Prostate gland (tissue), 2 donors: ENCODE measurements around the gene TEAD3. TPM values are rescaled to one million over a fixed set of nuclear protein-coding genes. Genes with fewer than 3 reads are reported as not detected.
"Not testable (repeated sequence)": the region's sequence is repeated elsewhere in the genome, so short reads cannot be mapped to it uniquely, and the experiment has no call there.

Experiments
- DNase-seq: peaks from one replicate; pipeline ENCODE4 v3.0.0-alpha.2; 2019; ENCODE audit warnings: low spot score
- H3K27ac ChIP-seq, 2 donors: fragments of 200-600 bp; sonication (generic); 2 replicates each; pipeline ENCODE4 v1.5.1; 2017 to 2019
- H3K27me3 ChIP-seq: fragments of 200-600 bp; sonication (generic); replicated peaks from 2 replicates; pipeline ENCODE4 v1.5.1; 2019; ENCODE audit not compliant: insufficient read depth
- H3K36me3 ChIP-seq, 2 donors: fragments of 200-600 bp; sonication (generic); 1 replicate in 1 of 2; 2 replicates in 1 of 2; pipeline versions ENCODE4 v1.5.1 to v1.8.1; 2017 to 2019
- H3K4me1 ChIP-seq: fragments of 200-600 bp; sonication (generic); replicated peaks from 2 replicates; pipeline ENCODE4 v1.5.1; 2019
- H3K4me3 ChIP-seq, 2 donors: fragments of 200-600 bp; sonication (generic); 2 replicates each; pipeline ENCODE4 v1.5.1; 2017 to 2019
- H3K9me3 ChIP-seq: fragments of 200-600 bp; sonication (generic); 2 replicates; pipeline ENCODE4 v1.5.1; 2017
- POLR2A ChIP-seq: fragments of 450-650 bp; IDR thresholded peaks from one replicate; pipeline ENCODE4 v1.6.1; 2016; ENCODE audit warnings: antibody characterized with exemption, mild to moderate bottlenecking
- POLR2AphosphoS5 ChIP-seq: sonication (generic); formaldehyde crosslinking; IDR thresholded peaks from one replicate; pipeline ENCODE4 v1.6.1; 2017; ENCODE audit warnings: antibody characterized with exemption
- WGBS: methylation state at CpG from one replicate; pipeline ENCODE4 v1.1.5; 2018; 5-methylcytosine and 5-hydroxymethylcytosine counted together
- intact Hi-C: fragments of 100-400 bp; cut with DNase I; formaldehyde crosslinking; loops from one replicate; pipeline ENCODE4 v1.14.2; 2022
- total RNA-seq, 2 donors: library from RNA; depleted of rRNA; stranded (reverse); fragments of >200 nt; gene quantifications; one replicate each; pipeline ENCODE4 v1.1.0, GENCODE V29; 2016
- TF ChIP-seq, protein P1 (sequence below), 4 experiments: fragments of 200-600 bp in 2 of 4; fragments of 450-650 bp in 2 of 4; sonication (generic) in 2 of 4; IDR thresholded peaks; 1 replicate in 3 of 4; 2 replicates in 1 of 4; pipeline ENCODE4 v1.5.1; 2016 to 2019; ENCODE audit warnings: antibody characterized with exemption in 4 of 4, mild to moderate bottlenecking in 2 of 4, moderate library complexity in 2 of 4

The TEAD3 gene
- total RNA-seq, 2 donors from 2014 or later: 34.1 to 41.1 TPM

DNA sequence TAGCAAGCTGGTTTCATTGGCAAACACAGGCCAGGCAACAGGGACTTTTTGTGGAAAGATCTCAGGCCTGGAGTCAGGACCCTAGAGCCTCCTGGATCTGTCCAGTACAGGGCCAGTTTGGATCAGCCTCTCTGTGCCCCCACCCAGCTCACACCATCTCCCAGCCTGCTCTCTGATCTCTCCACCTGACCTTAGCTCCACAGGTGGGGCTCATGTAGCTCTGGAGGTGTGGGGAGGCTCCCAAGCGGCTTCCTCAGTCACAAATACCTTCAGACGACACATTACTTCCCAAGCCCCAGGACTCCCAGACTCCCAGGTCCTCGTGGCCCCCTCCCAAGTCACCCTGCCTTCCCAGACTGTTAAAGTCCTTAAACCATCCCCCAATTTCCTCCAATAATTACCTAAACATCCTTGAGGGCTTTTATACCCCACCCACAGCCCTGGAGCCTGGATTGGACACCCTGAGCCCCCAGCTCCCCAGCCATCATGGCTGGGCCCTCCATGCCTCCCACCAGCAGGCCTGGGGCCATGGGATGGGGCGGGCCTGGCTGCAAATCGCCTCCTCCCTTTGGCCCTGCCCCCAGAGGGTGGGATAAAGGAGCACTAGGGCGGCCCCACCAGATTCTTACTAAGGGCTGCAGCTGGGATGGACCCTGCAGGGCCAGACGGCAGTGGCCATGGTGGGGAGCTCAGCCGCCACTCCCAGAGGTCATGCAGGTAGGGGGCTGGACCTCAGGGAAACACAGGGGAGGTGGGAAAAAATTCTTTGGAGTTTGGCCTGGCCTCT lies 60.6 kb downstream of the TEAD3 start:
- 89% methylated on average over 8 of the region's 8 CpGs for WGBS
- Histone ChIP-seq H3K4me1 (no peaks in the 10 kb centered on the region), H3K9me3 (no peaks in the 10 kb centered on the region), H3K36me3 (no peaks in the 10 kb centered on the region), H3K4me3 (no peak overlapping the region), H3K27ac (no peak overlapping the region), H3K27me3 (no peaks in the 10 kb centered on the region)
- intact Hi-C loops: no loop called here
- TF ChIP-seq POLR2AphosphoS5 (no peak), POLR2A (no peak)
- TF ChIP-seq, protein P1, sequence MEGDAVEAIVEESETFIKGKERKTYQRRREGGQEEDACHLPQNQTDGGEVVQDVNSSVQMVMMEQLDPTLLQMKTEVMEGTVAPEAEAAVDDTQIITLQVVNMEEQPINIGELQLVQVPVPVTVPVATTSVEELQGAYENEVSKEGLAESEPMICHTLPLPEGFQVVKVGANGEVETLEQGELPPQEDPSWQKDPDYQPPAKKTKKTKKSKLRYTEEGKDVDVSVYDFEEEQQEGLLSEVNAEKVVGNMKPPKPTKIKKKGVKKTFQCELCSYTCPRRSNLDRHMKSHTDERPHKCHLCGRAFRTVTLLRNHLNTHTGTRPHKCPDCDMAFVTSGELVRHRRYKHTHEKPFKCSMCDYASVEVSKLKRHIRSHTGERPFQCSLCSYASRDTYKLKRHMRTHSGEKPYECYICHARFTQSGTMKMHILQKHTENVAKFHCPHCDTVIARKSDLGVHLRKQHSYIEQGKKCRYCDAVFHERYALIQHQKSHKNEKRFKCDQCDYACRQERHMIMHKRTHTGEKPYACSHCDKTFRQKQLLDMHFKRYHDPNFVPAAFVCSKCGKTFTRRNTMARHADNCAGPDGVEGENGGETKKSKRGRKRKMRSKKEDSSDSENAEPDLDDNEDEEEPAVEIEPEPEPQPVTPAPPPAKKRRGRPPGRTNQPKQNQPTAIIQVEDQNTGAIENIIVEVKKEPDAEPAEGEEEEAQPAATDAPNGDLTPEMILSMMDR (IDR thresholded peaks at IDR 0.05): no peak
- no peak for DNase-seq

DNA sequence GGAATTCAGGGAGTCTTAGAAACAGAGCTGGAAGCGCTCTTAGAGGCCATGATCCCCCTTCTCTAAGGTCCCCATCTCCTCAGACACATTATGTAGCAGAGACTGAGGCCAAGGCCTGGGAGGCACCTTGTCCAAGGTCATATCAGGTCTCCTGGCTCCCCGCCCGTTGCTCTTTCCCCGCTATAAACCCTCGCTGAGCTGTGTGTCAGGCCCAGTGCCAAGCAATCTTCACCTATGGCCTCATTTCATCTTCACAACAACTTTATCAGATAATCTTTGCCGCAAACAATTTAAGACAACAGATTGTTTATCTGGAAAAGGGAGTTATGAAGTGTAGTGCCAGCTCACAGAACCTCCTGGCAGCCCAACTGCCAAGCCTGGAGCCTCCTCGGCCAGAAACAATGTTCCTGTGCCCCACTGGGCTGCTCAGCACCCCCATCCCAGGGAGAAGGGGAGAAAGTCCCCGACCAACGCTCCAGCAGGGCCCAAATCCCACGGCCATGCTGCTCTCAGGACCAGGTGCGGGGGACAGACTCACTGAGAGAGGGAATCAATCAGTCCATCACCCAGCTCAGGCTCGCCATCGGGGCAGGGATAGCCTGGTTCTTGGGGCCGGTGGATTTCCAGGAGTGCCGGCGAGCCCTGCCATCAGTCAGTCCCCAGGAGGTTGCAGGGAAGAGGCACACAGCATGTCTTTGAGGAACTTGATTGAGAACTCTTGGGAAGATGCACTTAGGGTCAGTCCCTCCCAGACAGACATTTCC lies 61.6 kb downstream of the TEAD3 start:
- Histone ChIP-seq H3K27me3 (no peaks in the 10 kb centered on the region), H3K36me3 (no peaks in the 10 kb centered on the region), H3K27ac (no peak overlapping the region), H3K4me1 (no peaks in the 10 kb centered on the region), H3K9me3 (no peaks in the 10 kb centered on the region), H3K4me3 (no peak overlapping the region)
- 75% methylated on average over 16 of the region's 16 CpGs for WGBS
- no peak for TF ChIP-seq POLR2A
- TF ChIP-seq, protein P1 (IDR thresholded peaks at IDR 0.05): no peak
- no peak for TF ChIP-seq POLR2AphosphoS5
- DNase-seq: no peak
- intact Hi-C loops: no loop called here

DNA sequence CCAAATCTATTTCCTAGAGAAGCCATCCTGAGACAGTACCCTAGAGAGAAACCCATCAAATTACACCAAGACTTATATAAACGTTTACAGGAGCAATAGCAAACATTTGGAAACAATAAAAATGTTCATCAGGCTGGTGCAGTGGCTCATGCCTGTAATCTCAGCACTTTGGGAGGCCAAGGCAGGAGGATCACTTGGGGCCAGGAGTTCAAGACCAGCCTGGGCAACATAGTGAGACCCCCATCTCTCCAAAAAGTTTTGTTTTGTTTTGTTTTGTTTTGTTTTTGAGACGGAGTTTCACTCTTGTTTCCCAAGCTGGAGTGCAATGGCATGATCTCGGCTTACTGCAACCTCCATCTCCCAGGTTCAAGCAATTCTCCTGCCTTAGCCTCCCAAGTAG lies 64.2 kb downstream of the TEAD3 start:
- H3K4me3 ChIP-seq, H3K27ac ChIP-seq, DNase-seq, H3K36me3 ChIP-seq, H3K4me1 ChIP-seq, H3K27me3 ChIP-seq, intact Hi-C loops, H3K9me3 ChIP-seq: not testable (repeated sequence)
- 65% methylated on average over 3 of the region's 3 CpGs for WGBS

DNA sequence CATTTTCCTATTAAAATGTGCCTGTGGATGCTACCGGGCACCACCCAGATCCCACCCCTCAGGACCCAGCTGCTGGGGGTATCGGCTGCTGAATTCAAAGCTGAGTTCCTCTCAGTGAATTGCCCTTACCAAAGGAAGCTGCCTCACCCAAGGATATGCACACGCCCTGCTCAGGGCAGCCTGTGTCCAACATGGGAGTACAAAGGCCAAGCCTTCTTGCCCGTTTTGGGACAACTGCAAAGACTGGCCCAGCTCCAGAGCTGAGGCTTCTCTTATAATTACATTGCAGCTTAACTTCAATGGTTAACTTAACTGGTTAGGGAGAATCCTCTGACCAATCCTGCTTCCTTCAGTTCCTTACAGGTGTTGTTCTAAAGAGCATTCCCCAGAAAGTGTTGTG lies 64.6 kb downstream of the TEAD3 start:
- intact Hi-C loops: no loop called here
- Histone ChIP-seq H3K9me3 (no peaks in the 10 kb centered on the region), H3K27ac (no peak overlapping the region), H3K27me3 (no peaks in the 10 kb centered on the region), H3K4me3 (no peak overlapping the region), H3K4me1 (no peaks in the 10 kb centered on the region), H3K36me3 (no peaks in the 10 kb centered on the region)
- WGBS: 60% methylated on average over 4 of the region's 4 CpGs
- no peak for DNase-seq
- TF ChIP-seq, protein P1 (IDR thresholded peaks at IDR 0.05): no peak
- no peak for TF ChIP-seq POLR2A

DNA sequence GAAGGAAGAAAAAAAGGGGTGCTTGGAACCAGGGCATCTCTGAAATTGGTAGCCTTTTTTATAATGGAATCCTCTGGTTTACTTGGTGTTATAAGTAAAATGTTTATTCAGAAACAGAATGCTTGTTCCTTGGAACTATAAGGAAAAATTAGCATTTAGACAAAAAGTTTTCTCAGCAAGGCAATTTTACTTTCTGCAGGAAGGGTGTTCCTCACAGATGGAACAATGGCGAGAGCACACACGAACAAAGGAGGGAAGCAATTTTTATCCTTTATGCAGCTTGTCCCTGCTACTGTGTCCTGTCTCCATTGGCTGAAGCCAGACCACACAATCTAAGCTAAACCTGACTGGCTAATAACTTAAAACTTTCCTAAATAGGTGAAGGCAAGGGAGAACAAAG lies 67.4 kb downstream of the TEAD3 start:
- H3K9me3 ChIP-seq: no peaks in the 10 kb centered on the region
- H3K27ac ChIP-seq: no peak overlapping the region
- H3K27me3 ChIP-seq: no peaks in the 10 kb centered on the region
- H3K36me3 ChIP-seq: peaks cover 0 to 2% of the 10 kb centered on the region in 2 donors
- no peak overlapping the region for H3K4me3 ChIP-seq
- H3K4me1 ChIP-seq: no peaks in the 10 kb centered on the region
- TF ChIP-seq POLR2AphosphoS5 (no peak), POLR2A (no peak)
- TF ChIP-seq, protein P1 (IDR thresholded peaks at IDR 0.05): no peak
- 97% methylated on average over 2 of the region's 2 CpGs for WGBS
- no peak for DNase-seq
- intact Hi-C loops: no loop called here
